Bone marrow (tissue), 2 donors: ENCODE measurements around the gene ECHDC1.

Experiments
- DNase-seq, 2 donors: peaks; one replicate each; lab custom pipeline; 2025; lab: John Stamatoyannopoulos, UW

ECHDC1 gene

GRCh38 chr6:127282184-127282583 lies 61.2 kb downstream of the ECHDC1 start:
- DNase-seq = no peak

DNA sequence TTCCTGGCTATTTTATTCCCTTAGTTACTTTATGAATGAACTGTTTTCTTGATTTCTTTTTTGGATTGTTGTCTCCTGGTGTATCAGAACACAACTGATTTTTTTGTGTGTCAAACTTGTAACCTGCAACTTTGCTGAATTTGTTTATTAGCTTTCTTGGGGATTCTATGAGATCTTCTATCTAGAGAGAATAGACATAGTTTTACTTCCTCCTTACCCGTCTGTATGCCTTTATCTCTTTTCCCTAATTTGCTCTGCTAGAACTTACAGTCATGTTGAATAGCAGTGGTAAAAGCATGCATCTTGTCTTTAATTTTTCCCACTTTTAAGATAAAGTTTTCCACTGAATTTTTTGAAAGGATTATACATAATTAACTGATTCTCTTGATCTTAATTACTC lies 63.6 kb downstream of the ECHDC1 start:
- DNase-seq = no peak

- no peak for DNase-seq
Observed at GRCh38 chr6:127277878-127278843, 65.2 kb downstream of the ECHDC1 start.

- DNase-seq = no peak
Observed at GRCh38 chr6:127276331-127276730, 67.1 kb downstream of the ECHDC1 start.

DNA sequence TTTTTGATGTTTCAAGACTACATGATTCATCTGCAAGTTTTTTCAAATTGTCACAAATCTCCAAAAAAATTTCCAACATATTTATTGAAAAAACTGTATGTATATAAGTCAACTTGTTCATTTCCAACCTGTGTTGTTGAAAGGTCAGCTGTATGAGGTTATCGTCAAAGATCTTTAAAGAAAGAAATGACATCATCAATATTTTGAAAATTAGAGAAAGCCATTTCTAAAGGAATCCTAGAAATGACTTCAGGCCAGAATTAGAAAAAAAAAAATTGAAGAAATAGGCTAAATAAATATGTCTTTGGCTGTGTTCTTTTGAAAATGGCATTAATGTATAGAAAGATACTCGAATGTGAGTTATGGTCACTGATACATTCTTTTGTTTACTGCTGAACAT lies 69.9 kb downstream of the ECHDC1 start:
- no peak for DNase-seq

DNA sequence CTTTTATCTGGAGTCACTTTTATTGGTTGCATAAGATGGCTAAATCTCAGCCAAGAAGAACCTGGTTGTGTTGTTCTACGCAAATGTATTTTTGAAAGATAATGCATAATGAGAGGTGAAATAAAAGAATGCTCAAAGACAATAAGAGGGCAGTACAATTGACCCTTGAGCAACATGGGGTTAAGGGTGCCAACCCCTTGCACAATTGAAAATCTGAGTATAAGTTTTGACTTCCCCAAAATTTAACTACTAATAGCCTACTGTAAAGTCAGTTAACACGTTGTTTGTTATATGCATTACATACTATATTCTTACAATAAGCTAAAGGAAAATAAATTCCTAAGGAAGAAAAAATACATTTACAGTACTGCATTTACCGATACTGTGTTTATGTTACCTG lies 70.8 kb downstream of the ECHDC1 start:
- DNase-seq = no peak

DNA sequence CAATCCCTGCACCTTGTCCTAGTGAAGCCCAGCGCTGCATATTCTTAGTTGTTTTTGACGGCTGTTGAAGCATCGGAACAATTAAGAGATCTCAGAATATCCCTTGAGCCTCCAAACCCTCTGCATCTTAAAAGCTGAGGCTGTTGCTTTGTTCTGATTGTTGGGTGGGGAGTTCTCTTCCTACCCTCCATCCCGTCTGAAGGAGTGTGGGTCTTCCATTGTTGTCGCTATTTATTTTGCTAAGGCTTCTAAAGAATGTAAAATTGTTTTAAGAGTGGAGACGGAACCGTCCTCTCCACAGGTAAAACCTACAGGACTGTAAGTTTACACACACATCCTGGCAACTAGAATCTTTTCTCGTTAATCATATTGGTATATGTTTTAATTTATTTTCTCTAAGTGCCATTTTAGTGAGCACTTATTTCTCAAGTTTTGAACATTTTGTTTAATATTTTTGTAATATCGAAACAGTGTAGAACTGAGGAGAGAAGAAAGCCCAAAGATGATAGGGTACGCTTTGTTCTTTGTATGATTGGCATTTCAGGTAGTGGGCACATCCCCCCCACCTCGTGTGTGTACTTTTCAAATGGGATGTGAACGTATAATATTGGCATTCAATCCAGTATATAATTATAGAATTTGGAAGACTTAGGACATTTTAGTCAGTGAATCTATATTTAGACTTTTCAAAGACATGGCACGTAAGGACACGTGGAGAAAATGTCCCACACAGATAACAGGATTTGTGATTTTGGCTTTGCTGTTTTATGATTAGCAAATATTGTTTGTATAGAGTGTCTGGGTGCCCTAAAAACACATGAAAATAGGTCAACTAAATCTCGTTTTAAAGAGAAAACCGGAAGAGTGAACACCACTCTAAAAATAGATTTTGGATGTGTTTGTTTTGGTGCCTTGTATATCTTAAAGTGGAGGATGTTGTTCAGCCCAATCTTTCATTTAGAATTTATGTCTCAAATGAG lies 75.5 kb downstream of the ECHDC1 start:
- DNase-seq = no peak

DNA sequence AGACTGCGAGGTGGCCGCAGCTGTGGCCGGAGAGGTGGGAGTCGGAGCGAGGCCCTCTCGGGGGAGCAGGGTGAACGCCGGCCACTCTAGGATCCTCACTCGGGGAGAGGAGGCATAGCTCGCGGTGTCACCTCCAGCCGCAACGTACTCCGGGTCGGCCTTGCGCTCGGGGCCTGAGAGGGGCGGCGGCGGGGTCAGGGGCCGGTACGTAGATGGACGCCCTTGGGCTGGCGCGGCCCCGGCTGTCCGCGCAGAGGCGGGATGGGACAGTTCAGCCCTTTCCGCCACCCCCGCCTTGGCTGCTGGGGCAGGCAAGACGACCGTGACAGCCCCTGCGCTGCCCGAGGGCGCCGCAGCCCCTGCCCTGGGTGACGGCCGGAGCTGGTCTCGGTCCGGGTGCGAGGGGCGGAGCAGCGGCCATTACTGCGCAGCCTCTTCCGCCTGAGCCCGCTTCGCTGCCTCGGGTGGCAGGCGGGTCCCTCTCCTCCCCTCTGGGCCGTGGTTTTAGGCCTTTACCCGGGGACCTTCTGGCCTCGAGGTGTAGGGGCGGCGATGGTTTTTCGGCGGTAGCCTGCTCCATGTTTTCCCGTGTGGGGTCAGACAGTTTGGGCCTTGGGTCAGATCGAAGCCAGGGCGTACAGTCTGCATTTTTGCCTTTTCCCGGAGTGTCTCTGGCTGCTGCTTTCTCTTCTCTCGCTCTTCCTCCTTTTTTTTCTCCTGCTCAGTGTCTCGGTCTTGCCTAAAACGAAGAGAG lies 76.3 kb downstream of the ECHDC1 start:
- DNase-seq = peak; percentile 40 to 91

GRCh38 chr6:127266178-127266891 lies 77.1 kb downstream of the ECHDC1 start, which contains the start of gene RNF146:
TSS of gene RNF146 (plus strand) at chr6:127266864. CDS start at chr6:127280339, 13,475 bp downstream.
- DNase-seq = peak; percentile 77 to 91

GRCh38 chr6:127263481-127263880 lies 79.9 kb downstream of the ECHDC1 start:
- no peak for DNase-seq

DNA sequence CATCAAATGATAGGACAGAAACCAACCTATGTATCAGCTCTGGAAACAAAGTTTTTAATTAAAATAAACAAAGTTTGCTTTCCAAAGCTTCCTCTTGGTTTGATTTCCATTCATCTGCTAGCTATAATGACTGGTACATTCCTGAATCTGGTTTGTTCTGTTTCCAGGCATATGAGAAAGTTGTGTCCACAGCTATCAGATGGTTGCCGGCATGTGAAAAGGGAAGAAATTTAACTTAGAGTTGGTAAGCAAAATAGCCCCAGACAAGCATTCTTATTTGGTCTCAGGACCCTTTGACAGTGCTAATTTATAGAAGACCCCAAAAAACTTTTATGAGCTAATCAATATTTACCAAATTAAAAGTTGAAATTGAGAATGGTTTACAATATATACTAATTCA lies 80.5 kb downstream of the ECHDC1 start:
- no peak for DNase-seq

DNA sequence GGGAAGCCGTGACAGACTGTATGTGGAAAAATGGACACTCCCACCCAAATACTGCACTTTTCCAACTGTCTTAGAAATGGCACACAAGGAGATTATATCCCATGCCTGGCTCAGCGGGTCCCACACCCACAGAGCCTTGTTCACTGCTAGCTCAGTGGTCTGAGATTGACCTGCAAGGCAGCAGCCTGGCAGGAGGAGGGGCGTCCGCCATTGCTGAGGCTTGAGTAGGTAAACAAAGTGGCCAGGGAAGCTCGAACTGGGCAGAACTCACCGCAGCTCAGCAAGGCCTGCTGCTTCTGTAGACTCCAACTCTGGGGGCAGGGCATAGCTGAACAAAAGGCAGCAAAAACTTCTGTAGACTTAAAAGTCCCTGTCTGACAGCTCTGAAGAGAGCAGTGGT lies 88.1 kb downstream of the ECHDC1 start:
- no peak for DNase-seq

DNA sequence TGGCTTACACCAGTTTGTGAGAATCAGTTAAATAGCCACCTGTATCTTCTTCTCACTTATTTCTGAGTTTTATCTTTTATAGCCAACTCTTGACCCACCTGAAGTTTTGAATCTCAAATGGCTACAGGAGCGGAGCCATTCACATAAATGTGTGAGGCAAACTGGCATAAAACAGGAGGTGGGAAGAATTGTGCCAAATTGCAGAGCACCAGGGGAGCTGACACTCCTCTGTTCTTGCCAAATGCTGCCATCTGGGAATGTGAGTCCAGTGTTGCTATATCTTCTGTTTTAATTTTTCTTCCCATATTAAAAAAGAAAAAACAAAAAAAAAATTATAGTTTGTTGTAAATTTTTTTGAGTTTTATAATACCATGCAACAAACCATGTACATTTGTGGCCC lies 93.8 kb downstream of the ECHDC1 start:
- no peak for DNase-seq

GRCh38 chr6:127247114-127248096 lies 96.0 kb downstream of the ECHDC1 start:
- no peak for DNase-seq

DNA sequence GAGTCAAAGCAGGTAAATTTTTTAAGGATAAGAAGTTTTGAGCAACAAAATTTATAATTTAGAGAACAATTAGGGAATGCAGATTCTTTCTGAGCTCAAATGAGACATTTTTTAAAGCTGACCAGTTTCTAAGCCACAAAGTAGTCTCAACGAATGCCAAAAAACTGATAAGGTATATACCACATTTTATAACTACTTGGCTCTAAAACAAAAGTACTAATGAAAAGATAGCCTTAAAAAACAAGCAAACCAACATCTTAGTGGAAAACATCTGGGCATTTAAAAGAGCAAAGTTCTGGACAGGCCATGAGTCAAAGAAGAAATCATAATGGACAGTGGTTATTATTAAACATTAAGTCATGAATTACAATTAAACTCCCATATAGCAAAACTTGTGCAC lies 99.9 kb downstream of the ECHDC1 start:
- no peak for DNase-seq
